GM12865 (cell line): Measurements from ENCODE around the gene AP1S1.
"Not testable (repeated sequence)": the region's sequence is repeated elsewhere in the genome, so short reads cannot be mapped to it uniquely, and the experiment has no call there.

Experiments used
- DNase-seq: peaks from one replicate; pipeline ENCODE4 v3.0.0; 2010; ENCODE audit warnings: low read depth
- H3K4me3 ChIP-seq: 2 replicates; pipeline ENCODE4 v1.5.1; 2011; ENCODE audit warnings: mild to moderate bottlenecking, low read depth, low read length, control low read depth
- TF ChIP-seq, protein P1 (sequence below): IDR thresholded peaks from 2 replicates; pipeline ENCODE4 v1.5.1; 2011; ENCODE audit warnings: low read length, control low read depth, low read depth, inconsistent platforms; ENCODE audit not compliant: insufficient read depth; ENCODE audit errors: missing control alignments

The AP1S1 gene

DNA sequence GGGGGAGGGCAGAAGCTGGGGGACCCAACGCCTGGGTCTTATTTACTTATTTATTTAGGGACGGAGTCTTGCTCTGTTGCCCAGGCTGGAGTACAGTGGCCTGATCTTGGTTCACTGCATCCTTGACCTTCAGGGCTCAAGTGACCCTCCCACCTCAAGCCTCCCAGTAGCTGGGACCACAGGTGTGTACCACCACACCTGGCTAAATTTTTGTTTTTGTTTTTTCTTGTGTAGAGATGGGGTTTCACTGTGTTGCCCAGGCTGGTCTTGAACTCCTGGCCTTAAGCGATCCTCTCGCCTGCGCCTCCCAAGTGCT lies 48.3 kb downstream of the AP1S1 start:
- no peak overlapping the region for H3K4me3 ChIP-seq
- DNase-seq: no peak
- TF ChIP-seq, protein P1, sequence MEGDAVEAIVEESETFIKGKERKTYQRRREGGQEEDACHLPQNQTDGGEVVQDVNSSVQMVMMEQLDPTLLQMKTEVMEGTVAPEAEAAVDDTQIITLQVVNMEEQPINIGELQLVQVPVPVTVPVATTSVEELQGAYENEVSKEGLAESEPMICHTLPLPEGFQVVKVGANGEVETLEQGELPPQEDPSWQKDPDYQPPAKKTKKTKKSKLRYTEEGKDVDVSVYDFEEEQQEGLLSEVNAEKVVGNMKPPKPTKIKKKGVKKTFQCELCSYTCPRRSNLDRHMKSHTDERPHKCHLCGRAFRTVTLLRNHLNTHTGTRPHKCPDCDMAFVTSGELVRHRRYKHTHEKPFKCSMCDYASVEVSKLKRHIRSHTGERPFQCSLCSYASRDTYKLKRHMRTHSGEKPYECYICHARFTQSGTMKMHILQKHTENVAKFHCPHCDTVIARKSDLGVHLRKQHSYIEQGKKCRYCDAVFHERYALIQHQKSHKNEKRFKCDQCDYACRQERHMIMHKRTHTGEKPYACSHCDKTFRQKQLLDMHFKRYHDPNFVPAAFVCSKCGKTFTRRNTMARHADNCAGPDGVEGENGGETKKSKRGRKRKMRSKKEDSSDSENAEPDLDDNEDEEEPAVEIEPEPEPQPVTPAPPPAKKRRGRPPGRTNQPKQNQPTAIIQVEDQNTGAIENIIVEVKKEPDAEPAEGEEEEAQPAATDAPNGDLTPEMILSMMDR: no peak

GRCh38 chr7:101203740-101204738 lies 49.8 kb downstream of the AP1S1 start:
- not testable (repeated sequence) for DNase-seq, H3K4me3 ChIP-seq

GRCh38 chr7:101205901-101206664 lies 51.8 kb downstream of the AP1S1 start:
- DNase-seq: no peak
- no peak overlapping the region for H3K4me3 ChIP-seq
- TF ChIP-seq, protein P1: no peak

DNA sequence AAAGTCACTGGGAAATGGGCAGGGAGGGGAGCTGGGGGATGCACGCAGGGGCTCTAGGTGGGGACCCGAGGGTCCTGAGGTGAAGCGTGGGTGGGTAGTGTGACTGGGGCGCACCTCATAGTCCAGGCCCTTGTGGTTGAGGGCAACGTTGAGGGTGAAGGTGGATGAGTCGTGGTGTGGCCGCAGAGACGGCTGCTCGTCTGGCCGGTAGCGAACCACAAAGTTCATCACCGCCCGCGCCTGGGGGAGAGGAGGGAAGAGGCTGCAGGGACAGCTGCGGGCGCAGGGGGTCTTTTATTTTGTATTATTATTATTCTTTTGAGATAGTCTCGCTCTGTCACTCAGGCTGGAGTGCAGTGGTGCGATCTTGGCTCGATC lies 52.4 kb downstream of the AP1S1 start:
- no peak for DNase-seq
- H3K4me3 ChIP-seq: no peak overlapping the region
- TF ChIP-seq, protein P1: no peak

GRCh38 chr7:101207459-101207858 lies 53.2 kb downstream of the AP1S1 start:
- TF ChIP-seq, protein P1: no peak
- DNase-seq: no peak
- H3K4me3 ChIP-seq: no peak overlapping the region

- no peak for DNase-seq
- H3K4me3 ChIP-seq: no peak overlapping the region
- TF ChIP-seq, protein P1: no peak
Measured at GRCh38 chr7:101208794-101209193, 54.5 kb downstream of the AP1S1 start.

- TF ChIP-seq, protein P1: no peak
- H3K4me3 ChIP-seq: no peak overlapping the region
- no peak for DNase-seq
Measured at GRCh38 chr7:101210143-101210542, 55.9 kb downstream of the AP1S1 start.
